Osteocyte (in vitro differentiated cells): ENCODE measurements around the gene ADAMTSL1. TPM values are rescaled to one million over a fixed set of nuclear protein-coding genes. Genes with fewer than 3 reads are reported as not detected.

Experiments used
- DNase-seq: peaks from one replicate; pipeline ENCODE4 v3.0.0; 2021; ENCODE audit warnings: mixed read lengths; ENCODE audit not compliant: unreplicated experiment; ENCODE audit errors: extremely low spot score
- H3K27ac Mint-ChIP-seq: one replicate; pipeline ENCODE4 v1.8.0; 2021; ENCODE audit warnings: mild to moderate bottlenecking, mixed read lengths; ENCODE audit not compliant: unreplicated experiment
- H3K27me3 Mint-ChIP-seq: one replicate; pipeline ENCODE4 v1.8.0; 2021; ENCODE audit warnings: mixed read lengths; ENCODE audit not compliant: unreplicated experiment
- H3K36me3 Mint-ChIP-seq: one replicate; pipeline ENCODE4 v1.8.0; 2021; ENCODE audit warnings: mixed read lengths; ENCODE audit not compliant: unreplicated experiment
- H3K4me1 Mint-ChIP-seq: one replicate; pipeline ENCODE4 v1.8.0; 2021; ENCODE audit warnings: mixed read lengths; ENCODE audit not compliant: unreplicated experiment
- H3K4me3 Mint-ChIP-seq: one replicate; pipeline ENCODE4 v1.8.0; 2021; ENCODE audit warnings: mild to moderate bottlenecking, moderate library complexity, mixed read lengths; ENCODE audit not compliant: unreplicated experiment
- H3K9me3 Mint-ChIP-seq: one replicate; pipeline ENCODE4 v1.8.0; 2021; ENCODE audit warnings: mixed read lengths; ENCODE audit not compliant: unreplicated experiment
- total RNA-seq: library from RNA; stranded (reverse); gene quantifications from 2 replicates; pipeline ENCODE4 v1.2.1, GENCODE V29; 2021
- TF ChIP-seq, protein P1 (sequence below): fragments of 200-600 bp; sonication (generic); IDR thresholded peaks from 2 replicates; pipeline ENCODE4 v1.5.0; 2021; ENCODE audit warnings: antibody characterized with exemption, mild to moderate bottlenecking, moderate library complexity

Gene ADAMTSL1
- total RNA-seq, 1 donor from 2014 or later: 1.5 TPM

DNA sequence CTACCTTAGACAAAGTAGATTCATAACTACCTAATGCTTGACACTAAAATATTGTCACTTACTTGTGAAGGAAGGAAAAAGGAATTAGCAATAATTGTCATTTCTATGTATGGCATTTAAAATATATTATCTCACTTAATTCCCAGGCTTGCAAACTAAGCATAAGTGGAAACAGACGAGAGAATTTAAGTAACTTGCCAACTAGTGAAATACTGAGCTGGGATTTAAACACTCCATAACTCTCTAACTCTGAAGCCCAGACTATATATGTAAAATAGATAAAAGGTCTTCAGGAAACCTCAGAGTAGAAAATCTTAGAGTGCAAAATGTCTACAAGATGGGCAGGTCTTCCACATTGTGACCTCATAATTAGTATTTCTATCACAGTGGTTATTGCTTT lies 301.3 kb downstream of the ADAMTSL1 start:
- peaks cover 4% of the 10 kb centered on the region for H3K36me3 Mint-ChIP-seq
- H3K27me3 Mint-ChIP-seq: peaks cover 14% of the 10 kb centered on the region
- H3K4me3 Mint-ChIP-seq: no peak overlapping the region

DNA sequence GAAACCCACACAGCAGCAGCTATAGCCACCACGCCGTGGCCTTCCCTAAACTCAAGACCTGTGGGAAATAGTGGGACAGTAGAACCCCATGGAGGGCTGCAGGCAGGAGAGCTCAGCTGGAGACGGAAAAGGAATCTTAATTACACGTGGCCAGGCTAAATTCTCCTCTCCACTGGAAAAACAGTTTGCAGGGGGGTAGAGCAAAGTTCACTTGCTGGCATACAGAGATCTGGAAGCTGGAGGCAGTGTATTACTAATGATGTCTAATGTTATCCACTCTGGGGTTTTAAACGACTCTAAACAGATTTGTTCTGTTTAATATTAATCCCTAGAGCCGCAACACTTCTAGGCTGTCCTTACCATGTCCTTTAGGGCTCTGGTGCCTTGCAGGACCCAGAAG lies 302.0 kb downstream of the ADAMTSL1 start:
- DNase-seq: no peak
- peaks cover 4% of the 10 kb centered on the region for H3K36me3 Mint-ChIP-seq
- H3K4me1 Mint-ChIP-seq: peaks cover 20% of the 10 kb centered on the region
- no peak overlapping the region for H3K4me3 Mint-ChIP-seq
- peaks cover 9% of the 10 kb centered on the region for H3K27me3 Mint-ChIP-seq
- no peak overlapping the region for H3K27ac Mint-ChIP-seq
- no peaks in the 10 kb centered on the region for H3K9me3 Mint-ChIP-seq
- TF ChIP-seq, protein P1, sequence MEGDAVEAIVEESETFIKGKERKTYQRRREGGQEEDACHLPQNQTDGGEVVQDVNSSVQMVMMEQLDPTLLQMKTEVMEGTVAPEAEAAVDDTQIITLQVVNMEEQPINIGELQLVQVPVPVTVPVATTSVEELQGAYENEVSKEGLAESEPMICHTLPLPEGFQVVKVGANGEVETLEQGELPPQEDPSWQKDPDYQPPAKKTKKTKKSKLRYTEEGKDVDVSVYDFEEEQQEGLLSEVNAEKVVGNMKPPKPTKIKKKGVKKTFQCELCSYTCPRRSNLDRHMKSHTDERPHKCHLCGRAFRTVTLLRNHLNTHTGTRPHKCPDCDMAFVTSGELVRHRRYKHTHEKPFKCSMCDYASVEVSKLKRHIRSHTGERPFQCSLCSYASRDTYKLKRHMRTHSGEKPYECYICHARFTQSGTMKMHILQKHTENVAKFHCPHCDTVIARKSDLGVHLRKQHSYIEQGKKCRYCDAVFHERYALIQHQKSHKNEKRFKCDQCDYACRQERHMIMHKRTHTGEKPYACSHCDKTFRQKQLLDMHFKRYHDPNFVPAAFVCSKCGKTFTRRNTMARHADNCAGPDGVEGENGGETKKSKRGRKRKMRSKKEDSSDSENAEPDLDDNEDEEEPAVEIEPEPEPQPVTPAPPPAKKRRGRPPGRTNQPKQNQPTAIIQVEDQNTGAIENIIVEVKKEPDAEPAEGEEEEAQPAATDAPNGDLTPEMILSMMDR: no peak

More for the DNA sequence above, 301.3 kb downstream of the ADAMTSL1 start:
- TF ChIP-seq, protein P1: no peak
- Mint-ChIP-seq H3K9me3 (no peaks in the 10 kb centered on the region), H3K4me1 (peaks cover 20% of the 10 kb centered on the region), H3K27ac (no peak overlapping the region)
- DNase-seq: no peak

DNA sequence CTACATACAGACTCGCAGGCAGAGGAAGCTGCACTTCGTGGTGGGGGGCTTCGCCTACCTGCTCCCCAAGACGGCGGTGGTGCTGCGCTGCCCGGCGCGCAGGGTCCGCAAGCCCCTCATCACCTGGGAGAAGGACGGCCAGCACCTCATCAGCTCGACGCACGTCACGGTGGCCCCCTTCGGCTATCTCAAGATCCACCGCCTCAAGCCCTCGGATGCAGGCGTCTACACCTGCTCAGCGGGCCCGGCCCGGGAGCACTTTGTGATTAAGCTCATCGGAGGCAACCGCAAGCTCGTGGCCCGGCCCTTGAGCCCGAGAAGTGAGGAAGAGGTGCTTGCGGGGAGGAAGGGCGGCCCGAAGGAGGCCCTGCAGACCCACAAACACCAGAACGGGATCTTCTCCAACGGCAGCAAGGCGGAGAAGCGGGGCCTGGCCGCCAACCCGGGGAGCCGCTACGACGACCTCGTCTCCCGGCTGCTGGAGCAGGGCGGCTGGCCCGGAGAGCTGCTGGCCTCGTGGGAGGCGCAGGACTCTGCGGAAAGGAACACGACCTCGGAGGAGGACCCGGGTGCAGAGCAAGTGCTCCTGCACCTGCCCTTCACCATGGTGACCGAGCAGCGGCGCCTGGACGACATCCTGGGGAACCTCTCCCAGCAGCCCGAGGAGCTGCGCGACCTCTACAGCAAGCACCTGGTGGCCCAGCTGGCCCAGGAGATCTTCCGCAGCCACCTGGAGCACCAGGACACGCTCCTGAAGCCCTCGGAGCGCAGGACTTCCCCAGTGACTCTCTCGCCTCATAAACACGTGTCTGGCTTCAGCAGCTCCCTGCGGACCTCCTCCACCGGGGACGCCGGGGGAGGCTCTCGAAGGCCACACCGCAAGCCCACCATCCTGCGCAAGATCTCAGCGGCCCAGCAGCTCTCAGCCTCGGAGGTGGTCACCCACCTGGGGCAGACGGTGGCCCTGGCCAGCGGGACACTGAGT lies 303.2 kb downstream of the ADAMTSL1 start:
- H3K4me1 Mint-ChIP-seq: peaks cover 24% of the 10 kb centered on the region
- H3K4me3 Mint-ChIP-seq: no peak overlapping the region
- H3K36me3 Mint-ChIP-seq: no peaks in the 10 kb centered on the region
- H3K27ac Mint-ChIP-seq: no peak overlapping the region
- no peaks in the 10 kb centered on the region for H3K9me3 Mint-ChIP-seq
- no peak for DNase-seq
- TF ChIP-seq, protein P1: no peak
- H3K27me3 Mint-ChIP-seq: peaks cover 3% of the 10 kb centered on the region

DNA sequence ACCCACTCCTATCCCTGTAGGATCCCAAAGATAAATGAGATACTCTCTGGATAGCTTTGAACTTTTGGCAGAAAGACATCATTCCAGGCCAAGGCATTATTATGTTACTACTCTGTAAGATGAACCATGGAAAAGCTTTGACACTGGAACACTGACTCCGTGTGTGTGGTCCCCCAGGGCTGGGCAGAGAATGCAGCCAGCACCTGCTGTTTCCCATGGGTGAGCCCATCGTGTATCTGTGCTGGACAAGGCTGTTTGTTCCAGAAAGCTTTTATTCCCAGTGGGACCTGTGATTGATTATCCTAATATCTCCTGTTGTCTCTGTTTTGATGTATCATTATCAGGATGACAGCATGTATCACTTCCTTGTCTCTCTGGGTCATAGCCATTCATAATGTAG lies 304.2 kb downstream of the ADAMTSL1 start:
- H3K4me1 Mint-ChIP-seq: peaks cover 24% of the 10 kb centered on the region
- no peak for DNase-seq
- H3K36me3 Mint-ChIP-seq: no peaks in the 10 kb centered on the region
- TF ChIP-seq, protein P1: no peak
- peaks cover 3% of the 10 kb centered on the region for H3K27me3 Mint-ChIP-seq
- H3K27ac Mint-ChIP-seq: no peak overlapping the region
- H3K4me3 Mint-ChIP-seq: no peak overlapping the region
- no peaks in the 10 kb centered on the region for H3K9me3 Mint-ChIP-seq

DNA sequence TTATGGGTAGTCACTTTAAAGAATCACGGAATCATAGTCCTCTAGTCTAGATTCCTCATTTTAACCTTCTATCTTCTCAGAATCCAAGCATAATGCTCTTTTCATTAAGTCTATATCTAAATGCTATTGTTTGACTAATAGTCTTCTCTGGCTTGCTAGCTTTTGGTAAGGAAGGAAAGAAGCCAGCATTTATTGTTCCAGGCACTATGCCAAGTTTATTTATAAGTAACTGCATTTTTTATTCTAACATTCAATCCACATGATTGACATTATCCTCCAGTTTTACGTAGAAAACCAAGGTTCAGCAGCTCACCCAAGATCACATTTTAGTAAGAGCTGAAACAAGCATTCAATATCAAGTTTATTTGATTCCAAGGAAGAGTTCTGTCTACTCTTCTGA lies 304.9 kb downstream of the ADAMTSL1 start:
- TF ChIP-seq, protein P1: no peak

More for the DNA sequence above, 304.9 kb downstream of the ADAMTSL1 start:
- H3K4me1 Mint-ChIP-seq: peaks cover 24% of the 10 kb centered on the region
- no peak overlapping the region for H3K27ac Mint-ChIP-seq
- no peaks in the 10 kb centered on the region for H3K9me3 Mint-ChIP-seq
- H3K36me3 Mint-ChIP-seq: no peaks in the 10 kb centered on the region
- peaks cover 3% of the 10 kb centered on the region for H3K27me3 Mint-ChIP-seq
- H3K4me3 Mint-ChIP-seq: no peak overlapping the region
- DNase-seq: no peak
